Measurements from ENCODE around the gene CADM2. TPM values are rescaled to one million over a fixed set of nuclear protein-coding genes. Genes with fewer than 3 reads are reported as not detected.

The CADM2 gene
- total RNA-seq, 2 donors from 2014 or later = 24.1 to 29.8 TPM

- Histone ChIP-seq H3K4me3 (ENCODE audit: low read length) (no peak overlapping the region), H3K27ac (ENCODE audit: low read depth, low read length) (no peak overlapping the region), H3K27me3 (ENCODE audit: control insufficient read depth, insufficient read depth, low read length, poor library complexity, severe bottlenecking) (no peaks in the 10 kb centered on the region), H3K36me3 (ENCODE audit: control insufficient read depth, insufficient read depth, low read length) (no peaks in the 10 kb centered on the region), H3K9me3 (ENCODE audit: control insufficient read depth, low read length) (no peaks in the 10 kb centered on the region), H3K9ac (ENCODE audit: extremely low read depth, low read length, poor library complexity, severe bottlenecking) (no peak overlapping the region), H3K4me1 (ENCODE audit: control insufficient read depth, insufficient read depth, low read length) (no peaks in the 10 kb centered on the region)
- H3K4me3 Mint-ChIP-seq = no peak overlapping the region
- peaks cover 10% of the 10 kb centered on the region for H3K4me1 Mint-ChIP-seq
- TF ChIP-seq CTCF (conservative IDR thresholded peaks at IDR 0.05) = no peak
- no peaks in the 10 kb centered on the region for H3K9me3 Mint-ChIP-seq
- 95 to 100% methylated on average over 5 to 13 of the region's 13 CpGs for WGBS, 2 experiments (ENCODE audit: insufficient coverage in 1 of 2, insufficient read length in 1 of 2)
- no peak overlapping the region for H3K27ac Mint-ChIP-seq
- H3K36me3 Mint-ChIP-seq (ENCODE audit: low read depth) = no peaks in the 10 kb centered on the region
- DNase-seq = no peak
- H3K27me3 Mint-ChIP-seq (ENCODE audit: insufficient read depth) = no peaks in the 10 kb centered on the region
These were observed 425.6 kb downstream of the CADM2 start for GRCh38 chr3:85384372-85384771.

- no peak overlapping the region for H3K9ac ChIP-seq (ENCODE audit: extremely low read depth, low read length, poor library complexity, severe bottlenecking)
- no peak for DNase-seq
- no peaks in the 10 kb centered on the region for H3K36me3 ChIP-seq (ENCODE audit: control insufficient read depth, insufficient read depth, low read length)
- Mint-ChIP-seq H3K9me3 (no peaks in the 10 kb centered on the region), H3K4me1 (peaks cover 10% of the 10 kb centered on the region), H3K27me3 (ENCODE audit: insufficient read depth) (no peaks in the 10 kb centered on the region), H3K27ac (no peak overlapping the region), H3K4me3 (no peak overlapping the region), H3K36me3 (ENCODE audit: low read depth) (no peaks in the 10 kb centered on the region)
- no peaks in the 10 kb centered on the region for H3K9me3 ChIP-seq (ENCODE audit: control insufficient read depth, low read length)
- H3K27me3 ChIP-seq (ENCODE audit: control insufficient read depth, insufficient read depth, low read length, poor library complexity, severe bottlenecking) = no peaks in the 10 kb centered on the region
- 94 to 100% methylated on average over 5 to 6 of the region's 6 CpGs for WGBS, 2 experiments (ENCODE audit: insufficient coverage in 1 of 2, insufficient read length in 1 of 2)
- H3K4me3 ChIP-seq (ENCODE audit: low read length) = no peak overlapping the region
- no peak for TF ChIP-seq CTCF (conservative IDR thresholded peaks at IDR 0.05)
- H3K4me1 ChIP-seq (ENCODE audit: control insufficient read depth, insufficient read depth, low read length) = no peaks in the 10 kb centered on the region
- no peak overlapping the region for H3K27ac ChIP-seq (ENCODE audit: low read depth, low read length)
These were observed 429.2 kb downstream of the CADM2 start for GRCh38 chr3:85387913-85388505.

- Histone ChIP-seq H3K36me3 (ENCODE audit: control insufficient read depth, insufficient read depth, low read length) (no peaks in the 10 kb centered on the region), H3K4me1 (ENCODE audit: control insufficient read depth, insufficient read depth, low read length) (no peaks in the 10 kb centered on the region), H3K4me3 (ENCODE audit: low read length) (no peak overlapping the region), H3K27me3 (ENCODE audit: control insufficient read depth, insufficient read depth, low read length, poor library complexity, severe bottlenecking) (no peaks in the 10 kb centered on the region), H3K27ac (ENCODE audit: low read depth, low read length) (no peak overlapping the region), H3K9ac (ENCODE audit: extremely low read depth, low read length, poor library complexity, severe bottlenecking) (no peak overlapping the region), H3K9me3 (ENCODE audit: control insufficient read depth, low read length) (no peaks in the 10 kb centered on the region)
- H3K4me1 Mint-ChIP-seq = no peaks in the 10 kb centered on the region
- H3K27me3 Mint-ChIP-seq (ENCODE audit: insufficient read depth) = no peaks in the 10 kb centered on the region
- H3K9me3 Mint-ChIP-seq = peaks cover 8% of the 10 kb centered on the region
- 40% methylated on average over 1 of the region's 1 CpG; no CpG with 5 or more reads in 1 of the 2 experiments for WGBS, 2 experiments (ENCODE audit: insufficient coverage in 1 of 2, insufficient read length in 1 of 2)
- H3K36me3 Mint-ChIP-seq (ENCODE audit: low read depth) = no peaks in the 10 kb centered on the region
- no peak overlapping the region for H3K27ac Mint-ChIP-seq
- TF ChIP-seq CTCF (conservative IDR thresholded peaks at IDR 0.05) = no peak
- no peak for DNase-seq
- no peak overlapping the region for H3K4me3 Mint-ChIP-seq
These were observed 435.6 kb downstream of the CADM2 start for GRCh38 chr3:85394424-85394823.

Measured in endodermal cell (in vitro differentiated cells).